NCI-H345 treated with DMSO at 0.1 percent for 48 hours (cell line): ENCODE results near the gene ZNF536.

Experiments used
- DNase-seq: peaks from one replicate; lab custom pipeline; 2025; ENCODE audit not compliant: unreplicated experiment; lab: John Stamatoyannopoulos, UW

The ZNF536 gene

DNA sequence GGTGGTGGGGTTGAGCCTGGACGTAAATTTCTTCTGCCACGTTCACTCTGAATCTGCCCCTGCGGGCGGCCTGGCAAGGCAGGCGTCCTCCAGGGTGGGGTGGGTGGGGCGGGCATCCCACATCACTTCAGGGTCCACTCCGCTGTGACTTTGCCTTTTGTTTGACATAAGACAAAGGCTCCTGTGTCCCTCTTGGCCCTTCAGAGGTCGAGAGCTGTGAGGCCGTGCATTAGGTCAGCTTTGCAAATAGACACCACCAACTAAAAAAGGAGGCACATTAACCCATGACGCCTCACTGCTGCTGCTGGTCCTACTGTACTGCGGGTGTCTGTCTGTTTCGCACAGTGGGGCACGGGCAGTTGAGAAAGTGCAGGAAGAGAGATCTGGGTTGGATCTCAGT is 10.5 kb upstream of the ZNF536 start:
- no peak for DNase-seq

DNA sequence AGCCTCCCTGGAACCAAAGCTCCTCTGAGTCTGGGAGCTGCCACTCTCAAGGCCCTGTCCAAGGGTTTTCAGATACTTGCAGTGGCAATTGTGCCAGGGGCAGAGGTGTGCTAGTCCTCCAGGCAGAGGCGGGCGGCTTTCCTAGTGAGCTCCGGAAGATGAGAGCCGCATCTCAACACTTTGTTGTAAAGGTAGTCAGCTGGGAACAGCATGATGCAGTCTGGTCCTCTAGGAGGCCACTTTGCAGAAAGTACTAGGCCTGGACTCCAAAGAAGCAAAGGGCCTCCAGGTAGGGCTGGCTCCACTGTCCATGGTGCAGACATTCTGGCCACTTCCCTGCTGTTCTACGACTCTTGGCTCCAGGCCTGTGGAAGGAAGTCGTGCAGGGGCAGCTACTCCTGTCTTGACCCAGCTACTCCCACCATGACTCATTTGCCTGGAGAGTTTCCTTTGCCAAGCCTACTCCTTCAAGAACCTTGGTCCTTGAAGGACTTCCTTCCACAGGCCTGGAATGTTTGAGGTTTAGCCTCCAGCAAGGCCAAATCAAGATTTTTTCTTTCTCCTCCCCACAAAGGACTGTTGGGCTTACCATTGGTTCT is 9.9 kb upstream of the ZNF536 start:
- DNase-seq: no peak

DNA sequence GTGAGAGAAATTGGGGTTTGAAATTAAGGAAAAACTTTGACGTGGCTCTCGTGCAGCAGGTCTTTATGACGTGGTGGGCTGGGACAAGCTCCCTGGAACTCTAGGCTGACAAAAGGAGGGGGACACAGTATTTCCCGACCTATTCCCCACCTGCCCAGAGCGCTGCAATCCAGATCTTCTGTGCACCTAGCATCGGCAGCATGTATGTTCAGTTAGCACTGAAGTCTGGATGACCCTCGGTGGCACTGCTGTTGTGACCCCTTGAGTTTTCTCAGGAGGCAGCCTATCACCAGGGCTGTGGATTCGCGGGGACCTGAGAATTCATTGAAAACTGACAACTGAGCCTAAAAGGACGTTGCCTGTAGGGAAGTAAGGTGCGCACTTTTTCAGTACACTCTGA is 9.1 kb upstream of the ZNF536 start:
- no peak for DNase-seq

DNA sequence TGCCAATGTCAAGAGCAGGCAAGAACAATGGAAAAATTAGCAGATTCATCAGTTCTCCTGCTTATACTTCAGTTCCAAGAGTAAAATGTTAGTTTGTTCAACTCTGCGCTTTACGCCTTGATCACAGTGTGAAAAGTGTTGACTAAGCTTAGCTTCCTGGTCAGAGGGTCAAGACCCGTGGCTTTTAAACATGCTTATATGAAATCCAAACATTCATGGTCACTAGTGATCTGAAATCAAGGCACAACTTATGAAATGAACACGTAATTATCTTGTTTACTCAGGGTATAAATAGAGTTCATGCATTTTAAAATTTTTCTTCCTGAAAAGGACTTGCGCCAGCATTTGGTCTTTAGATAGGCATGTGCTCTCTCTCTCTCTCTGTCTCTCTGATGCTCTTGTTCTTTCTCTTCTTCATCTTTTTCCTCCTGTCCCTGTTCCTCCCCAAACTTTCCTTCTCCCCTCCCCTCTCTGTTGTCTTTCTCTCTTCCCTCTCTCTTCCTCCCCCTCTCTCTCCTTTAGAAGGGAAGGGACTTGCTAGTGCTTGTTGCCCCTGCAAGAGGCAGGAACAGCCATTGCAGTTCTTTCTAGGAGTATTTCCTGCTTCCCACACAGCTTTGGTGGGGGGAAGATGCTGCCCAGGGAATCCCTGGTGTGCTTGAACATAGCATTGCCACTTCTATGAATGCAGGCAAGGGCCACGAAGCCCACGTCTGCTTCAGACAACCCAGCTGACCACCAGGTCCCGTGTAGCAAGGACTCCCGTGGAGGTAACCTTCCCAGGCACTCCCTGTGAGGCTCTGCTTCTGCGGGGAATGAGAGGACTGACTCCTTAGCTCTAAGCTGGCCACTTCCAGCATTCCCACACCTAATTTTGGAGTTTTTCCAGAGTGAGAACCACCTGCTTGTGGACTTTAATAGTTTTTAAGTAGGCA is 7.1 kb upstream of the ZNF536 start:
- DNase-seq: no peak

DNA sequence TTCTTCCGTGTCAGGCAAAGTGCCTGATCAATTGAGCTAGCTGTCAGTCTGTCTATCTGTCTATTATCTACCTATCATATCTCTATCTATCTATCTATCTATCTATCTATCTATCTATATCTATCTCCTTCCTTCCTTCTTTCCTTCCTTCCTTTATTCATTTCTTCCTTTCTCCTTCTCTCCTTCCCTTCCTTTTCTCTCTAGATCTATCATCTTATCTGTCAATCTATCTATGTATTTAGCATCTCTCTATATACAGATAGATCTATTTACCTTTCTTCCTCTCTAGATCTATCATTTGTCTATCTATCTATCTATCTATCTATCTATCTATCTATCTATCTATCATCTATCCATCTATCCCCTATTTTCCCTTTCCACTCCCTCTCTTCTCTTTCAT is 5.9 kb upstream of the ZNF536 start:
- DNase-seq: no peak

DNA sequence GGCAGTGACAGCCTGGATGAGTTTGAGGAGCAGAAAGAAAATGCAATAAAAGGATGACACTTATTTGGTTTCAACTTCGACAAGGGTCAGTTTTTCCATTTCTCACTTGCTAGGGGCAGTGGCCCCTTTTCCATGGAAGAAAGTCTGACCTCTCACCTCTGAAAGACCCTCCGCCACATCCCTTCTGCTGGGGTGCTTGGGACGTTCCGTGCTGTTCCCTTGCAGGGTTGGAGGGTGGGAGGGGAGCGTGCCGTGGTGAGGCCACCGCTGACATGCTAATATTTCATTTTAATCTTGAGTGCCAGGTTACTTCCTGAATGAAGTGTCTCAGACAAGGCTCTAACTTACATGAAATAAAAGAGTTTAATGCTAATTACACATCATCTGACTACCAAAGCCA is 5.2 kb upstream of the ZNF536 start:
- no peak for DNase-seq

DNA sequence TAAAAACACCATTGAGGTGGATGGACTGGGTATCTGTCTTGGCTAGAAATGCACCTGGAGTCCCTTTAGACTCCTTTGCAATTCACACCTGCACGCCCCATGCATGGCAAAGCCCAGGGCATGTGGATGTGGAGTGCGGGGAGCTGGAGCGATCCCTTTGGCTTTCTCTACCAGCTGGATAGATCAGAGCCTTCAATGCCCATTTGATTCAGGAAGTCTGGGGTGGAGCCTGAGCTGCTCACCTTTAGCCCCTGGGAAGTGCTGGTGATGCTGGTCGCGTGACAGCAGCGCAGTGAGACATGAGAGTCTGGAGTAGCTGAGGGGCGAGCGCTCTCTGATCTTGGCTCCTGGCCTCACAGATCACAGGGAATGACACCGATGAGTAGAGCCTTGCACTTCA is 4.8 kb upstream of the ZNF536 start:
- no peak for DNase-seq

DNA sequence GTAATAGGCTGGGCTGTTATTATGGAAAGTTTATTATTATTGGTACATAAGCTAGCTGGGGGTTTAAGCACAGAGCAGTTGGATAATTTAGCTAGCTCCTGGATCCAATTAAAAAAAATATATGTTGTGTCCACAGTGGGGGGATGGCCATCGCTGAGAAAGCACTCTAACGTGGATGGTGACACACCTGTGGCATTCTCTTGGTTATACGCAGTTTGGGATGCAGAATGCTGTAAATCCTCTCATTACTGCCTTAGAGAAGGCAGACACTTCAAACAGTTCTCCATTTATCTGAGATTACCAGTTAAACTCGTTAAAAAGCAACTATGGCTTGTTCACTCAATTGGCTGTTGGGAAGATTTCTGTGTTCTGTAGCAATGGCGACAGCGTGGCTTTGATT is 2.4 kb upstream of the ZNF536 start:
- DNase-seq: no peak

DNA sequence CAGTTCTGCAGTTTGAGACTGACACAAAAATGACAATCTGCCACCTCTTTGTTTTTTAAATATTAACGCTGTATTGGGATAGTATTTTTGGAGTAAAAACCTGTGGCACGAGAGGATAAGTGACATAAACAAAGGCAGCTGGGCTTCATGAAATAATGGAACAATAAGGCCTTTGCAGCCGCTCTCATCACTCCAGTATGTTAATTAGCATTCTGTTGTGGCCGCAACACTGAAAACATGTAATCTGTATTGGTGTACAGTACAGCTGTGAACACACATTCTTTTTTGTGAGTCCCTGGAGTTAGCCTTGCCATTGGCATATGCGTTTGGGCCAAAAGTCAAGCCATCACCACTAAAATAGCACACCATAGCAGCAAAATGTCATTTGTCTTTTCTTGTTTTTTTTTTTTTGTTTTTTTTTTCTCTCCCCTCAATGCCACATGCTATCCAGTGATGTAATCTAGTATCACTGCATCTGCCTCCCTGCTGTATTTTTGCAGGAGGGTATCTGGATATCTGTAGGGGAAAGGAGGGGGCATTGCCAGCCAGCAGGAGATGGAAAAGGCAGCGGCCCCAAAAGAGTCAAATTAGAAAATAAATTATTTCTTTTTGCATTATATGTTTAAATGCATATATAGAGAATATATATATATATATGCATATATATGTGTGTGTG is 885 bp upstream of the ZNF536 start:
- DNase-seq: no peak

DNA sequence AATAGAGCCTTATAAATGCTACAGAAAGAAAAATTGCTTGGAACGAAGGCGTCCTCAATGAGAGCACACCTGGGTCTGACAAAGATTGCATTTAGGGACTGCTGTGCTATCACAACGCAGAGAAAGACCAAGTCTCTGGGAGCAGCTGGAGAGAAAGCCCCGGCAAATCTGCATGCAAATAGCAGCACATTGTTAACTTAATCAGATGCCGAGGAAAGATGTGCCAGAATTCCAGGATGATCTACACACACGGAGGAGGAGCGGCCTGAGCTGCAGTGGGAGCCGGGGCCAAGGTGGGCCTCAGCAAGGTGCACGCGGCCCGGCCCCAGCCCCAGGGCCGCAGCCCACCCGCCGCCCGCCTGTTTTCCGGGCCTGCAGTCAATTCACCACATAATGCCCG is 1.4 kb downstream of the ZNF536 start:
- DNase-seq: no peak

DNA sequence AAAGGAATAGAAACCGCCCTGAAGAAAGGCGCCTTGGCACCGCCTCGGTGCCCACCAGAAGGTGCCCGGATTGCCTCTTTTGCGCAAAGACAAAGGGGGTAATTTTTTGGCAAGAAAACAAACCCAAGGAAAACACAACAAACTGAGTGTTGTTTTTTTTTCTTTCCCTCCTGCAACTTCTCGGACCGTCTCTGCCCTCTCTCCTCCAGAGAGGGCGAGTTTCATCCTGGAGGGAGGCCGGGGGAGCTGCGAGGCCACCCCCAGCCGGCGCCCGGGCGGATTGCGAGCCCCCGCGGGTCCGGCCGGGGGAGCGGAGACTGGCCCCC is 2.3 kb downstream of the ZNF536 start:
- no peak for DNase-seq

DNA sequence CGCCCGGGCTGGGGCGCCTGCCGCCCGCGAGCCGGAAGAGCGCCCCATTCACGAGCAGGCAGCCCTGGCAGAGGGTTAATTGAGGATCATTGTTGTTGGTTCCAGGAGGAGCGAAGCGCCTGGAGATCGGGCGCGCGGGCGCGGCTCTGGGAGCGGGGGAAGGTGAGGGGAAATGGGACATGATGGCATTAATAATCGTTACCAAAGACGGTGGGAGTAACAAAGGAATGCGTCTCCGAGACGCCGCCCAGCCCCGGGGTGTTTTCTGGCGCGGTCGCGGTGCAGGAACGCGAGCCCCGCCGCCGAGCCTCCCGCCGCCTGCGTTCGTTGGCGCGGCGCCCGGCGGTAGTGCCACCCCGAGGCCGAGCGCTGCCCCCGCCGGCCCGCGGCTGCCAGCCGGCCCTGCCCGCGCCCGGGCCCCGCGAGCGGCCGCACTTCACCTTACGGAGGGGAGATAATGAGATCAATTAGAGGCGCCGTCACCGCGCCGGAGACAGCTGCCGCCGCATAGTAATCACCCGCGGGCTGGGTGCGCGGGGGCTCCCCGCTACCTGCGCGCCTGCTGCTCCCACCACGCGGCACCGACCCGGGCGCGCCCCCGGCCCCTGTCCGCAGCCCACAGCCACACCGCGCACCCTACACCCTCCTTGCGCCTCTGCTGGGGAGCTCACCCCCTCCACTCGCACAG is 2.8 kb downstream of the ZNF536 start:
- DNase-seq: no peak

DNA sequence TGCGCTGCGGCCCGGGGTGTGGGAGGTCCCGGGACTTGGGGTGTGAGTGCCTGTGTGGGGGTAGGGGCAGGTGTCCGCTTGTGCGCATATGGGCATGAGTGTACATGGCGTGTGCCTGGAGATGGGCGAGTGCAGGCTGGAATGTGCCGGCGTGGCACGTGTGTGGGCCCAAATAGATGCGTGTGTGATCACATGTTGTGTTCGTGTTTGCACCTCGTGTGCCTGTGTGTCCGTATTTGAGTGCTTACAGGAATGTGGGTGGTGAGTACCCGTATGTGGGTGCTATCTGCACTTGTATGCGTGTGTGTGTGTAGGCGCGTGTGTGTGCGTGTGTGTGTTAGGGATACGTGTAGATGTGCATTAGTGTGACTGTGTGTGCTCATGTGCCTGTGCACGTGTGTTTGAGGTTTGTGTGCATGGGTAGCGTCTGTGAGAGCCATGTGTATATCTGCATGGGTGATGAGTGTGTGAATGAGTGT is 3.4 kb downstream of the ZNF536 start:
- no peak for DNase-seq

DNA sequence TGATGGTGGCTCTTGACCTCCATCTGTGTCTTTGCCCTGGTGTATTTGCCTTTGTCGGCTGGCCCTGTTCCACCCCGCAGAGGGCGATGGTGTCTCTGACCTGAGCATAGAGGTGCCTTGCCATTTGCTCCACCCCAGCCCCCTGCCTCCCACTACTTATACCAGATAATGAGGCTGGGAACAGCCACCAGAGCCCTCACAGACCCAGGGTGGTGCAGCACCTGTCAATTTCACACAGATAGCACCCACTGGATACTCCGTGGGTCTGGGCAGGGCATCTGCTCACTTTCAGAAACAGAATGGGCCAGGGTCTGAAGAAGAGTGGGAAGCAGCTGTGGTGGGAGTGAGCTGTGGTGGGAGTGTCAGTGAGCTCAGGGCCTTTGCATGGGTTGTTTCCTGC is 4.1 kb downstream of the ZNF536 start:
- no peak for DNase-seq

DNA sequence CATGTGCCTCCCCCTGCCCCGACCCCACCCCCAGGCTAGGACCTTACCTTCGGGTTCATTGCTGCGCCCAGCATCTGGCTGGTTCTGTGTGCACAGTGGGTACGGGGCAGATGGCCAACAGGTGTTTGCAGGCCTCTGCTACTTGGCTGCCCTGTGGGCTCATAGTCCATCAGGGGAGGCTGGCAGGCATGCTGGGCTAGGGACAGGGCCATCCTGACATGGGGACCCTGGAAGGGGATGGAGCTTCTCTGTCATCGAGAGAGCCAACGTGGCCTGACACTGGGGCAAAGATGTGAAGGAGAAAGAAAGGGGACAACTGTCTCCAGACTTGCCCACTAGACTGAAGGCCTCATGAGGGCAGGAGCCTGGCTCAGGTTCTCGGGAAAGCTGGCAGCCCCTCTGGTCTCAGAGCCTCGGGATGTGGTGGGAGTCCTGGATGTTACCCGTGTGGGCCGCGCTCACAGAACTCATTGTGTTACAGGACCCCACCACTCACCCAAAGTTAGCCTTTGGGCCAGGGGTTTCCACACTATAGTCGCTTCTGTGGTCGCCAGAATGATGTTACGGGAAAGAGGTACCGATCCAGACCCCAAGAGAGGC is 4.7 kb downstream of the ZNF536 start:
- DNase-seq: no peak

DNA sequence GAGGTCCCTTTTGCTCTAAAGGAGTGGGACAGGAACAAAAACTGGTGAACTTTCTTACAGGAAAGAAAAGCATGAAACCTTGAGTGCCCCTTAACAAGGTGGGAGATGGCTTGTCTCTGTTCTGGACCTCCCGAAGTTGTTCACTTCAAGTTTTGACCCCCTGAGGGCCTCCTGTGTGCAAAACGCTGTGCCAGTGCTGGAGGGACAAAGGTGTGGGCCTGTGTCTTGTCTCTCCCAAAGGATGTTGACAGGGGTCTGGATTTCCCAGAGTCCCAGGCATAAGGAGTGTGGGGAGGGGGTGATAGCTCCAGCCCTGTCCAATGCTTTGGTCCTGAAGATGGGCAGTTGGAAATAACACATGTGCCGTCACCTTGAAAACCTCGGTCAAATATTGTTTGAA is 6.5 kb downstream of the ZNF536 start:
- DNase-seq: no peak

DNA sequence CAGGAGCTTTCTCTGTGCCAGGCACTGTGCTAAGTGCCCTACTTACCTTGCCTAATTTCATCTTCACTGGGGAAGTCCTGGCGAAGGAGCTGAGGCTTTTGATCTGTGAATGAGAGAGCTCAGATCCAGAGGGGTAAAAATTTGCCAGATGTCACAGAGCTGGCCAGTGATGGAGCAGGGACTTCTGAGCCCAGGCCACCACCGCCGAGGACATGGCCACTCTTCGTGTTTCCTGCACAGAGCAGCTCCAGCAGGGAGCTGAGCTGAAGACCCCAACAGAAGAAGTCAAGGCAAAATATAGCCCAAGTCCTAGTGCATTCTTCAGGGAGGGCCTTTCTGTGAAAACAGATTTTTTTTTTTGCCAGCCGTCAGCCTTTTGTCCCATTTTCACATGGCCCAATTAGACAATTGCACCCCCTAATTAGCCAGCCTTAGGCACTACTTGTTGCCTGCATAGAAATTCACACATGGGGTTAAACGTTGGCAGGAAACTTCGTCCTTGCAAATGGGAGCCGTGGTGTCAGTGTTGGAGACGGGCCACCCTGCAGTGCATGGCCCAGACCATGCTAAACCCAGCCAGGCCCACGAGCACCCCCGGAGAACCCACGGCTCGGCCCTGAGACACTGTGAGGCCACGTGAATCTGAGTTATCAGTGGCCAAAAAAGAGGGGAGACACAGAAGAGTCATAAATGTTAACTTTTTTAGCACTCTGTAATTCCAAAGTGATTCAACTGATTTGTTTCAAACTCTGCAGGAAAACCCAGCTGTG is 7.8 kb downstream of the ZNF536 start:
- DNase-seq: no peak

DNA sequence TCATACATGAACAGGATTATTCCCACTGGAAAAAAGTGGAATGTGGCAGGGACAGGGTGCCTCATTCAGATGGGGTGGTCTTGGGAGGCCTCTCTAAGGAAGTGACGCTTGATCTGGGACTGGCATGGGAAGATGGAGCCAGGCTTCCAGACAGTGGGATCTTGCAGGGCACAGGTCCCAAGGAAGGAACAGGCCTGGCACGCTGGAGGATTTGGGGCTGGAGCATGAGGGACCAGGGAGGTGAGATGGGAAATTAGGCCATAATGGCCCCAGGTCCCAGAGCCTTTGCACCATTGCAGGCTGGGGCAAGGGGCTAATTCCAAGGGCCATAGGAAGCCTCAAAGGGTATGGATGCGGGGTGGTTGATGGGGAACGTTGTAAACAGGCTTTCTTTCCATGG is 9.2 kb downstream of the ZNF536 start:
- no peak for DNase-seq

DNA sequence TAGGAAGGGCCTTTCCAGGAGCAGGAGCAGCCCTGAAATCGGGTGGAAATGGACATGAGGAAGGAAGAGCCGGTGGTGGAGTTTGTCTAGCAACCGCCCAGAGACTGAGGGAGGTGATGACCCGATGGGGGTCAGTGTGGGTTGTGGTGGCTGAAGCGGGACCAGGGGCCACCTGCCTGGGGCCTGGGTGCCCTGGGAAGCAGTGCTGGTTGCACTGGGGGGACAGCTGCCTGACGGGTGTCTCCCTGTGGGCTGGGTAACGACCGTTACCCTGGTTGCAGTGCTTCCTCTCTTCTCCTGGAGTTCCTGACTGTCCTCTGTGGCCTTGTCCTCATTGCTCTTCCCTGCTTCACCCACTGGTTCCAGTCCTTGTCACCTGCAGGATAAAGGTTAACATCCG is 13.0 kb downstream of the ZNF536 start:
- no peak for DNase-seq

DNA sequence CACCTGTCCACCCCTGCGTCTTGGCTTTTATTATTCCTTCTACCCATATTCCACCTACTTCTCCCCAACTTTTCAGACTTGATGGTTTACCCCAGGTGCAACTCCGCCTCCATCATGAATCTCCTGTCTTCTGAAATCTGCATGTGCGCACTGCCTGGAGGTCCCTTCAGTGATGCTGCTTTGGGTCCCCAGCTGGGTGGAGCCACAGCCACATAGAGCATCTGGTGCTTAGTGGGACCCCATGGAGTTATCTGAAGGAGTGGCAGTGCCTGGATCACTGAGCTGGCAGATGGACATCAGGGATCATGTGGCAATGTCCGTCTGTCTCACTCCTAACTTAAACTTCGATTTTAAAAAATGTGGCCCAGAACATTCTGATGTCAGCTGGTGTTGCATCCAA is 13.5 kb downstream of the ZNF536 start:
- no peak for DNase-seq
